Ammon's horn (tissue), 1 donor: ENCODE results near the gene SLIT3.

Source experiments
- DNase-seq: peaks from one replicate; pipeline ENCODE4 v3.0.0-alpha.2; 2016; ENCODE audit warnings: low spot score

SLIT3 gene

DNA sequence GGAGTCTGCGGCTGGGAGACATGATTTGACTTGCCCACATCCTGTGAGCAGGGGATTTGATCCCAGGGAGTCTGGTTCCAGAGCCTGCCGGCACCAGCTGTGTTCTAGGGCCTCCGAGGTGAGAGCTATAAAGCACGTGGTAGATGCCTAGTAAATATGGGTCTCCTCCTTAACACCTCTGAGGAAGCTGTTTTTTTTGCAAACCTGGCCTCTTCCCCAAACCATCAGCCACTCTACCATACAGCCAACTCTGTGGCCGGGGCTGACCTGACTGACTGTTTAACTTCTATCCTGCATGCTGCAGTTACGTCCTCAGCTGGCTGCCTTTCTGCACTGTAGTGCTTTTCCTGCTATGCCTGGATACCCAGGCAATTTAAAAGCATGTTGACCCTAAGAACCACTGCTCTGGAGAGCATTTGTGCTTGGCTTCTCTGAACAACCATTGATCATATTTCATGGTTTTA lies 220.5 kb downstream of the SLIT3 start:
- DNase-seq, result no peak

DNA sequence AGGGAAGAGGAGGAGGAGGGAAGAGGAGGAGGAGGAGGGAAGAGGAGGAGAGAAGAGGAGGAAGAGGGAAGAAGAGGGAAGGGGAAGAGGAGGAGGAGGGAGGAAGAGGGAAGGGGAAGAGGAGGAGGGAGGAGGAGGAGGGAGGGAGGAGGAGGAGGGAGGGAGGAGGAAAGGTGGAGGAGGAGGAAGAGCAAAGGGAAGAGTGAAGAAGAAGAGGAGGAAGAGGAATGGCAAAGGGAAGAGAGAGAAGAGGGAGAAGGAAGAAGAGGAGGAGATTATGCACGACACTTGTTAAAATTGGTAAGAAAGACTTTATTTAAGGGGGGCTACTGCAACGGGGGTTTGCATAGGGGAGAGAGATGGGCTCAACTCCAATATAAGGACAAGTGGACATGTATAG lies 221.2 kb downstream of the SLIT3 start:
- DNase-seq, result no peak

GRCh38 chr5:169074839-169075238 lies 226.1 kb downstream of the SLIT3 start:
- DNase-seq, result no peak

- DNase-seq, result no peak
These were observed 228.7 kb downstream of the SLIT3 start for GRCh38 chr5:169072233-169072632.

- DNase-seq, result no peak
These were observed 230.5 kb downstream of the SLIT3 start for GRCh38 chr5:169070413-169070812.

- DNase-seq, result peak; percentile 29
These were observed 233.2 kb downstream of the SLIT3 start for GRCh38 chr5:169067751-169068173.

DNA sequence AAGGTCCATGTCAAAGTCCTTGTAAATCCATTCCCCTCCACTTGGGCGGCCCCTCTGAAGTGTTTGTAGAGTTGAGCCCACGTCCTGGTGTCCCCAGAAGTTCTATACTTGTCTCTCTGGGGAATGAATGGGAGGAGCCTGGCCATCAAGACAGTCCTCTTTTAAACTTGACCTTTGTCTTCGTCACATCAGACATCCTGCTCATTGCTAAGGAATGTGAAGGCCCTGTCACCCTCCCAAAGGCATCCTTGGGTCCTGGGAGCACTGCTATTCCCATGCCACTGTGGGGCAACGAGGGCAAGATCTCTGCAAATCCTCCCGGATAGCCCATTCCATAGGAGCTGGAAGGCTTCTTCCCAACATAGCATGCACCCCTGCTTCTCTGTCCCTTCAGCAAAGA lies 235.5 kb downstream of the SLIT3 start:
- DNase-seq, result no peak

DNA sequence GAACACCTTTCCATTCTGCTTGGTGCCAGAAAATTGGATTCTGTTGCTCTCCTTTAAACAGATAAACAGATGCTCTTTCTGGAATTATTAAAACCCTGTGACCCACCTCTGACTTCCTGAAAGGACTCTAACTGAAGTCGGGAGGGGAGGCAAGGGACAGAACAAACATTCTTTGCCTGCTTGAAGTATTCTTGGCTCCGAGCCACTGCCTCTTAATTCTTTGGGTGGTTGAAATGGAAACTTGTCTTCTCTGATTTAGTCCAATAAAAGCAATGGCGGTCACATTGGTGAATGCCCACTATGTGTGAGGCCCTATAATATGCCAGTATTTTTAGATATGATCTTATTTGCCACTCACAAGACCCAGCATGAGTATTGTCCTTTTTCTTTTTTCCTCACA lies 236.8 kb downstream of the SLIT3 start:
- peak; percentile 9 for DNase-seq

DNA sequence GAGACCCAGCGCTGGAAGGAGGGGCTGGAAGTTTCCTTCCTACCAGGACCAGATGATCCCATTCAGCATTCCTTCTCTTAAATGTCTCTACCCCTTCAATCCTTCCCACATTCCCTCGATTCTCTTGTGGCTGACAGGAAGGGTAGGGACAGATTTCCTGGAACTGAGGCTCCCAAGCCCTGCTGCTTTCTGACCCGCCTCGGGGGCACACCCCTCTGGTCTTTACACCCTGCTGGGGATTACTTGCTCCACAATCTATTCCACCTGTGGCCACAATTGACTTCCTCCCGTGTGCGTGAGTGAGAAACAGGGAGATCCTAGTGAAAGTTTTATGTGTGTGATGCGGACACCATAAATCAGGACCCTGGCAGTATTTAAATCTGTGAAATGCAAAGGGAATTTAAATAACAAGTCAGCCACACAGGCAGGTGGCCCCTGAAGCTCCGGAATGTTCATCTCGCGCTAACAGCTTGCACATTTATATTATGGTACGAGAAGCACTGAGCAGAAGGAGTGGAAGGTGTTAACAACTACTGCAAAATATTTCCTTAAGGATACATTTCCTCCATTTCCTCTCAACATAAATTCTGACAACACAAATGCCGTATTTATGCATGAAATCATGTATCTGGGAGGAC lies 237.5 kb downstream of the SLIT3 start:
- no peak for DNase-seq

DNA sequence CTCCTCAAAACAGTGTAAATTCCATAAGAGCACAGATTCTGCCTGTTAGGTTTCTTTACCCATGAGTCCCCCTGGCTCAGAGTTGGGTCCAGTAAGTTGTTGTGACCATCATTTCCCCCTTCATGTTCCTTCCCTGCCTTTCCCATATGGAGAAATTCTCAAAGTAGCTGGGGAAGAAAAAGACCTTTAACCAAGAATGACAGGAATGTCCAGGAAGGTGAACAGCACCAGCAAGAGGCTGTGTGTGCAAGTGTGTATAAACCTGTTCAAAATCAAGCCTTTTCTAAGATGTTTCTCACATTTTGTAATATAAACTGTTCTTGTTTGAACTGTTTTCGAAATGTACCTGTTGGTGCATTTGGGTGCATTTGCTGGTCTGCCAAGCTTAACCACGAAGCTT lies 238.2 kb downstream of the SLIT3 start:
- DNase-seq, result no peak

DNA sequence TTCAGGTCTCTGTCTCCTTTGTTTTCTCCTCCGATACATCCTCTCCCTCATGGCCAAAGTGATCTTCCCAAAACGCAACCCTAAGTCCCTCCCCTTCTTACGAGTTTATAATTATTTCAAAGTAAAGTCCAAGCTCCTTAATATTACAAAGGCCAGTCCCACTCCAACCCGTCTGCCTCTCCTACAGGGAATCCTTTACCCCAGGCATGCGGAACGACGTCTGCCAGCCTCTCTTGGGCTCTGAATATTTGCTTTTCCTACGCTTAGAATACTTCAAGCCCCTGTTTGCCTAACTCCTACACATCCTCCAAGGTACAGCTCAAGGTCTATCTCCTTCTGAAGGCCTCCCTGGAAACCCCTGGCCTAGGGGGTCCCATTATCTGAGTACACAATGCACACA lies 246.4 kb downstream of the SLIT3 start:
- DNase-seq, result no peak

- no peak for DNase-seq
These were observed 248.7 kb downstream of the SLIT3 start for GRCh38 chr5:169052207-169052606.

DNA sequence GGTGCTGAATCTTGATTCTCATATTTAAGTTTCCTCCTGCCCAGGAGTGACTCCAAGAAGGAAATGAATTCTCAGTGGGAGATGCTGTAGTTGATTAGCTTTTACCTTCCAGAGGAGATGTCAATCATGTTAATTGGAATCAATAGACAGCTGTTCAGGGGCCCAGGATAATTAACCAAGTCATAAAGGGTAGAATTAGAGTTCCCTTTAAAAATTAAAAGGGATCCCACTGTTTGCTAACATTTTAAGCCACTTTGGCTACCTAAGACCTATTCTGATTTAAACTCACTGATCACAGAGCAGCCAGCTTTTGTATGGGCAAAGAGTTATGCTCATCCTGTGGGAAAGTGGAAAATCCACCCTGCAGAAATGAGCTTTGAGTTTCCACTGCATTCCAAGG lies 249.6 kb downstream of the SLIT3 start:
- no peak for DNase-seq

GRCh38 chr5:169050636-169051035 lies 250.3 kb downstream of the SLIT3 start:
- no peak for DNase-seq

GRCh38 chr5:169050146-169050571 lies 250.8 kb downstream of the SLIT3 start:
- DNase-seq, result peak; percentile 50

DNA sequence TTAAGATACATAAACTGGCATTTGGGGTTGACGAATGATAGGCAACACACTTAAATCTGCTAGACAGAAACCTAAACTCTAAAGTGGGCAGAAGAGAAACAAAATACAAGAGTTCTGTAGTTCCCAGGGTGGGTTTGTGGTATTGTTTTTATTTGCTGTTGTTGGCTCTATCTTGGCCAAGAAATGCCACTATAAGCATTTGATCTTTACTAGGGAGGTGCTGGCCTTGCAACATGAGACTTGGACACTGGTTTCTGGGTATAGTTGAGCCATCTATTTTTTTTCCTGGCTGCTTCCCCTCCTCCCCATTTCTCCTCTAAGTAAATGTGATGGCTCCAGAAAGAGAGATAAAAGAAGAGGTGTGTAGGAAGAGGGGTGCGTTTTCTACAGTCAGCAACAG lies 251.2 kb downstream of the SLIT3 start:
- no peak for DNase-seq

GRCh38 chr5:169048181-169049125 lies 252.5 kb downstream of the SLIT3 start:
- no peak for DNase-seq

DNA sequence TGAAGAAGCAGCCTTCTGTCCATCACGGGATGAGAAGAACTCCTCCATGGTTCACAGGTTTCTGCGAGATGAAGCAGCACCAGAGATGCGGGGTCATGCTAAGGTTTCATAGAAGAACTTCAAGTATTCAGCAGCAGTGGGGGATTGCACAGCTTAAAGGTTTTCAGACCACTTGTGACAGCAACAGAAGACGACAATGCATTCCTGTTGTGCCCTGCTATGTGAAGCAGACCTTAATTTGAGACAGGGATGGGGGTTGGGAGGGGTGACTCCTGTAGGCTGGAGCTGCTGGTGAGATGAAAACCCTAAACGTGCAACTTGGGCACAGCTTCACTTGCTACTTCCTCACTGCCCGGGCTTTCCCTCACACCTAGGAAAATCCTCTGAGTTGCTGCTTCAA lies 256.0 kb downstream of the SLIT3 start:
- DNase-seq, result no peak

GRCh38 chr5:169041180-169041579 lies 259.8 kb downstream of the SLIT3 start:
- DNase-seq, result no peak

- DNase-seq, result no peak
These were observed 261.3 kb downstream of the SLIT3 start for GRCh38 chr5:169039592-169039991.

DNA sequence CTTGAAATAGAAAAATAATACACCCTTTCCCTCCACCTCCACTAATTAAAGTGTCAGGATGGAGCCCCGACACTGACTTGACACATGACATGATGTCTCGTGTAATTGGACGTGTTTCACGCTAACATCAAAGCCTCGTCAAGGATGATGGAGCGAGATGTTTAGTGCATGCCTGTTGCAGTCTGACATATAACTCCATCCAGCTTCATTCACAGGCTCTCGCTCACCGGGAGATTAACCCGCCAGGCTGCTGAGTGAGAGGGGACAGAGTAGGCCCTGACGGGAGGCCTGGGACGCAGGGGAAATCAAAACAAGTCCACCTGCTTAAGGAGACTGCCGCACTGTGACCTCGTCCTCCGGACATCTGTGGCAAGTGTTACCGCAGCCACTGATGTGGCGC lies 263.5 kb downstream of the SLIT3 start:
- no peak for DNase-seq

DNA sequence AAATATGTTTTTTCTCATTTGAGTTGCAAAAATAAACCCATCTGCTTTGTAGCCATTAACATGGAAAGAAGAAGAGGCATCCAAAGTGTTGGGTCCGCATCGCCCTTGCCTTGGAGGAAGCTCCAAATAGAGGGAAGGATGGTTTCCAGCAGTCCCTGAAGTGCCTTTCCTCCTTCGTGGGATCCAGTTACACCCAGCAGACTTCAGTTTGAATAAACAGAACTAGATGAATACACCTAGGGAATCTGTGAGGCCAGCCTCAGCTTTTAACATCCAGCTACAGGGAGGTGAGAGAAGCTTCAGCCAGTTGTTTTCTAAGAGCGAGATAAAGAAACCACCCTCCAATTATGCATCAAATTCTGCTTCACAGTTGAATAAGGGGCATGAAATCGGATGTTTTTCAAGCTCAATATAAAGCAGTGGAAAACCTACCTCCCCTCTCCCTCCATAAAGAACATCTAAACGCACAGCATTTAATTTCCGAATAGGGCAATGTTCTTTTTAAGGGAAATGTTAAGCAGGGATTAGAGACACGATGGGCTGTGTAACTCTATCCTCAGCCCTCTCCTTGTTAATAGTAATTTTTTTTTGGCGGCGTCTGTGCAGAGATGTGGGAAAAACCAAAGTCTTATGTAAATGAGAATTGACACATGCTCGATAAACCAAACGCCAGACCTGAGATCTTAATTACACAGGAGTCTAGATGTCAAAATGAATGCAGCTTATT lies 264.7 kb downstream of the SLIT3 start:
- DNase-seq, result no peak
